Measurements from ENCODE around the gene LRRC63.
"Not testable (repeated sequence)": the region's sequence is repeated elsewhere in the genome, so short reads cannot be mapped to it uniquely, and the experiment has no call there.

Gene LRRC63, protein sequence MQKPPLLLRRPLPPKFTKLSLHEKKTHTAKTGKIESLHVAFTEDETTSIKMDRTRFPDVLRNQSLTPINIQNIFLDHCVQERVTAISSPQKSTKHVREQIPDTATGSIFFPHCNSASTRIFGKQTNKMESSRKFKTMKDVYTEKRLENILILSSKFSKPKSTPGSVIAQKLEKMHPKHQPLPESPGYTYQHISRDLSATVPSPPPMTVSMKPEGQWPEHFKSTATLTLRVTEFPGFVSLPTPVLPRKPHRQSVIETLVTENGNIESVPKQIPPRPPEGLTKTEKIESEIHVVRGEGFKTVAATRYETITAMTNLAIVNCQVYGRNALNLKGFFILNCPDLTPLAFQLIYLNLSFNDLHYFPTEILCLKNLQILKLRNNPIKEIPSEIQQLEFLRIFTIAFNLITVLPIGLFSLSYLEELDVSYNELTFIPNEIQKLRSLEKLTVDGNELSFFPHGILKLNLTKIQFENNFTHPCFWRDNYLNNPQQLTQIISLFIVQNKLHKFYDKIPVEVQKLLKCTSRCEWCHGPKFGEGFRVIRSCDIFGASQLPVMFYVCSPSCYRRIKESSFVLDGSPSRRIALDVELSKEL

DNA sequence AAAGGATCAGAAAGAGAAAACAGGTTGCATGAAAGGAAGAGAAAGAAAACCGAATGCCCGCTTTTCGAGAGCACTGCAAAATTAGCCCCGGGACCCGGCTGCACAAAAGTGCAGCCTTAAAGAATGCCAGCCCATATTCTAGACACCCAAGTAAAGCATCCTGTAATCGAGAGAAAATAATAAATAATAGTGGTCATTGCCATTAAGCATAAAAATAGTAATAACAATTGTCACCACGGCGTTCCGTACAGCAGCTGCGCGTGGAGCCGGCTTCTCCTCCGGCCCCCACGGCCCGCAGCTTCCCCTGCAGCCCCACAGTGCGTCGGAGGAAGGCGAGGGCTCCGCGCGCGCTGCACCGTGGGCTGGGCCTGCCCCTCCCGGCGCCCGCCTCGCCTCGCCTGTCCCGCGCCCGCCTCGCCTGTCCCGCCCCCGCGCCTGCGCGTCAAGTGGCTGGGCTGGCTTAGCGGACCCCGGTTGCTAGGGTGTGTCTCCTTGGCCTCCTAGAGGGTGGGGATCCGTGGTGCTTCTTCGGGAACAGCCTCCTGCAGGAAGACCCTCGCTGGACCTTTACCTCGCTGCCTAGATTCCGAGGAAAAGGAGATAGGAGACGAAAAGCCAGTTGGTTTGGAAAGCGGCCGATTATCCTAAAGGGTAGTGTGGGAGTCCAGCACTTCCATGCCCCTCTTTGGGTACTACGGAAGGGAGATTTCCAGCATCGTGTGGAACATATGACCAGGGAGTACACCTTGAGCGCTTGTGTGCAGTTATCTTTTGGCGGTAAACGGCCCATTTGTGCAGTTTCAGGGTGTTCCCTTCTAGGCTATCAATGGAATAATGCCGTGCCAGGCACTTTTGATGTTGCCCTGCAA lies at the start of gene LRRC63:
TSS of gene LRRC63 (plus strand) at position 446 of the 869 bp plus-strand sequence. CDS start 1,107 bp downstream, outside the sequence.
- DNase-seq (ENCODE audit: low spot score), result peak; percentile 85

DNA sequence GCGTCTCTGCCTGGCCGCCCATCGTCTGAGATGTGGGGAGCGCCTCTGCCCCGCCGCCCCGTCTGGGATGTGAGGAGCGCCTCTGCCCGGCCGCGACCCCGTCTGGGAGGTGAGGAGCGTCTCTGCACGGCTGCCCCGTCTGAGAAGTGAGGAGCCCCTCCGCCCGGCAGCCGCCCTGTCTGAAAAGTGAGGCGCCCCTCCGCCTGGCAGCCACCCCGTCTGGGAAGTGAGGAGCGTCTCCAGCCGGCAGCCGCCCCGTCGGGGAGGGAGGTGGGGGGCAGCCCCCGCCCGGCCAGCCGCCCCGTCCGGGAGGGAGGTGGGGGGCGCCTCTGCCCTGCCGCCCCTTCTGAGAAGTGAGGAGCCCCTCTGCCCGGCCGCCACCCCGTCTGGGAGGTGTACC lies 49.0 kb upstream of the LRRC63 start:
- DNase-seq (ENCODE audit: low spot score), result not testable (repeated sequence)

DNA sequence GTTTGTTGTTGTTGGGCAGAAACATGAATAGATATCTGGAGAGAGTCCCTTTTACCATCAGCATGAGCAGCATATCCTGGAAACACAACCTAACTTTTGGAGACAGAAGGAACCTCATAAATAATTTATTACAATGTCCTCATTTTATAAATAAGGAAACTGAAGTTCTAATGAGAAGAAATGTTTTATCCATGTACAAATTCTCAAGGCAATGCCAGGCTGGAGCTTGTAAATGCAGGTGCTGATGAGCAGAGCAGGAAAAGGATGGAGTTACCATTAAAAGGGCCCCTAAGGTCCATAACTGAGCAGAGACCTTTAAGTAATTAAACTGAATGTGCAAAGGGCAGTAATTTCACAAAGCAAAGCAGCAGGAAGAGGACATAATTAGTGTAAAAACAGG lies 47.1 kb upstream of the LRRC63 start:
- no peak for DNase-seq (ENCODE audit: low spot score)

DNA sequence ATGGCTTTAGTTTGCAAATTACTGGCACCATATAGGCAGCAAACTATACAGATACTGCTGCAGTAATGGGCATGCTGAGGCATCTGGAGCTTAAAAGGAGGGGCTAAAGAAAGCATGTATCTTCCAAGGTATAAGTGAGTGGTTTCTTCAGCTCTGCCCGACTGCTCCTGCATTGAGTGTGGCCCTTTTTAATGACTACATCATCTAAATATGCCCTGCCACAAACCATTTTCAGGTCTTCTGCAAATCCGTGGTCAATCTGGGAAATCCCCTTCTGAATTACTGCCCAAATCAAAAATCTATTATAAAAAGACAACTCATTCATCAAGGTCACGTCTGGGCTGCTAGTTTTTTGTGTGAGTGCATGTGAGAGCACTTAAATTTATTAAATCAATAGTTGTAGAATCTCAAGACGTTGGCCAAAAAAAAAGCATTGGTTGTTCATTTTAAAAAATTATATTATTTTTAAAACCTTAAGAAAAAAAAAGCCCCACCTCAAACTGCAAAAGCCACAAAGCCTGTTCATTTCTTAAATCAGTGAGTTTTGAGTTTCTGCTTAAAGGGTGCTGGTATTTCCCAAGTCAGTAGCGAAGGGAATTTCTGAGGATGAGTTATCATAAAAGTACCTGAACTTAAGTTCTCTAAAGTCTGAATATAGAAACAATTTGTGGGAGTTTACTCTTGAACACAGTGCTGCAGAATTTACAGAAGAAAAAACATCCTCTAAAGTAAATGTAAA lies 46.1 kb upstream of the LRRC63 start:
- no peak for DNase-seq (ENCODE audit: low spot score)

DNA sequence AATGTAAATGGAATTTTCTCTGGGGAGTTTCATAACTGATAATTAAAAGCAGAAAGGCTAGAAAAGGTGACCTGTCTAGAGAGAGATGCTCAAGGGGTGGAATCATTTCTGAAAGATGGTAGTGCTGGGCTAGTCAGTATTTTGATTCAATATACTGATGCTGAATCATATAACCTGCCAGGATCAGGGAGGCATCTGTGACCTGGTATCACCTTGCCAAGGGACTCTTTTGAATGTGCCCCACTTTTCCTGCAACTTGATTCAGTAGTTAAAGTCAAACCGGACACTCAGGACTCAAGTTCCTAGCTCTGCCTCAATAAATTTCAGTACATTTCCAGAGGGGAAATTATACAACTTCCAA lies 45.5 kb upstream of the LRRC63 start:
- DNase-seq (ENCODE audit: low spot score), result no peak

DNA sequence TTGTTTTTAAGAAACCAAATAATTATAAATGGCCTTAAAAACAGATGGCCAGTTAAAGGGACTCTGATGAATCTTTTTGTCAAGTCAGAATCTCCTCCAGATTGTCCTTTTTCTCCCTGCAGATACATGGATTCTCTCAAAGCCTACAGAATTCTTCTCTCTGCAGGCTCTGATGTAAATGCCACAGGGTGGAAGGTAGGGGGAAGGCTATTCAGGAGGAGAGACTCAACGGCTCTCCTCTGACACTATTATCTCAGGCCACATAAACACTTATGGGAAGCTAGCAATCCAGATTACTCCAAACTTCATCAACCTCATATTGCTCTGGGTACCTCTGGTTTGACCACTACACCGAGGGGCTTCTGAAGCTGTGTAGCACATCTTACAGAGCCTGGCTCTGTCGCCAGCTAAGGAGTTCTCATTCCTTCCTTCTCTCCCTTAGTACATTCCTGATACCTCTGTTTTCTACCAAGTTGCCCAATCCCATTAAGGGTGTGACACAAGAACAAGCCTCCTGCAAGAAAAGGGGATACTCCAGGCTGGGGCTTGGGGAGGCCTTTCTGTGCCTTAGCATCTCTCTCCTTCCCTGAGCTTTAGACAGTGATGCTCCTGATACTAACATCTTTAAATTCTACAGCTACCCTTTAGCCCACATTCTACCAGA lies 44.6 kb upstream of the LRRC63 start:
- DNase-seq (ENCODE audit: low spot score), result no peak

DNA sequence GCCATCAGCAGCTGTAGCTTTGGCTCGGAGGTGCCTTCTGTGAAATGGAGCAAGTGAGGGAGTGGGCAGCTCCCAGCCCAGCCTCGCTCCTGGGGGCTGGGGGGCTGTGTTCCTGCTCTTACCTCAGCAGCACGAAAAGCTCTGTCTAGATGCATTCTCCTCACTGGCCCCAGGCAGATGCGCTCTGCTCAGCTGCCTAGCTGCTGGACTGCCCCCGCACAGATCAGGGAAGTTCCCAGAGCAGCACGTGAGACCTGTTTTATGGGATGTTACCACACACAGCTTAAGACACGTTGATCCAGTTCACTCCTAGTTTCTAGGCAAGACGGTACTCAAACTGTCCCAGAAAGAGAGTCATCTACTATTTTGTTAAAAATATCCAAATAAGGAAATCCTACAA lies 43.4 kb upstream of the LRRC63 start:
- peak; percentile 18 for DNase-seq (ENCODE audit: low spot score)

DNA sequence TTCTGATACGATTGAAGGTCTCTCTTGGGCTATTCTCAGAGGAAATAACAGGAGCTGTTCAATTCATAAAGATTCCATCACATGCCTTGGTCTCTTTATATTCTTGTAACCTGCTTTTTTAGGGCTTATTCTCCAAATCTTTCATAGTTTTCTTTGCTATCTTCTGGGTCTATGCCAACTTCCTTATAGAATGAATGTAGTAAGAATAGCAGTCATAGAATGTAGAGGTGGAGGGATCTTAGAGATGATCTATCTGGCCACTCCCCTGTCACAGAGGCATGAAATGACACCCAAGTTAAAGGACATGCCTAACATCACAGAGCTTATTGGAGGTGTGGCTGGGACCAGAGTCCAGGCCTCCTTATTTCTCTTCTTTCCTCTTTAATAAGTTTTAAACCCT lies 42.9 kb upstream of the LRRC63 start:
- no peak for DNase-seq (ENCODE audit: low spot score)

DNA sequence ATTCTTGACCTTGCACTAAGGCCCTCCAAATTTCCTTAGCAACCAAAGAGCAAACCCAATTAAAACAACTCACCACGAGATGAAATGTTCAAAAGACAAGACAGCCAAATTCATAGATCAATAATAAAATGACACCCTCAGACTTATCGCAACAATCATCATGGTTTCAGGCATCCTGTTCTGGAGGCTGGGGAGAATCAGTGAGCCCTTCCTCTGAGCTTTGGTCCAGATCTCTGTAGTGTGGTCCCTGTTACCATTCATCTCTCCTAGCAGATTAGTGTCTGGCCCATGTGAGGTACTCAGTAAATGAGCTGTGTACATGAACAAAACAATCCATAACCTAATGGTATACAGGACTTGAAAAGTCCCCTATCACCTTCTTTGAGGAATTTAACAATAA lies 42.0 kb upstream of the LRRC63 start:
- no peak for DNase-seq (ENCODE audit: low spot score)

DNA sequence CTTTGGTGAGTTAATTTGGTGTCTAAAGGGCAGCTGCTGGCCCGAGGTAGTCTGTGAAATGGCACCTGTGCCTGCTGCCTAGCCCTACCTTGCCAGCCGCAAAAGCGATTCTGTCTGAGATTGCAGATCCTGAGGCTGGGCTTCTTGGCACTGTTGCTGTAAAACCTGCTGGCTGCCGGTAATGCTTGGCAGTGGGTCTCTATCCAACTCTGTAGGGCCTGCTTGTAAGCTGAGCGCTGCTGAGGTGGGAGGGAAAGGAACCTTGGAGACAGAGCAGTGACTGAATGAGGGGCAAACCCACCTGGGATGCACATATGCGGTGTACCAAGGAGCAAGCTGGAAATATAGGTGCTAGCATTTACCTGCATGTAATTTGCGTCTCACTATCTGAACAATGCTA lies 41.5 kb upstream of the LRRC63 start:
- no peak for DNase-seq (ENCODE audit: low spot score)

DNA sequence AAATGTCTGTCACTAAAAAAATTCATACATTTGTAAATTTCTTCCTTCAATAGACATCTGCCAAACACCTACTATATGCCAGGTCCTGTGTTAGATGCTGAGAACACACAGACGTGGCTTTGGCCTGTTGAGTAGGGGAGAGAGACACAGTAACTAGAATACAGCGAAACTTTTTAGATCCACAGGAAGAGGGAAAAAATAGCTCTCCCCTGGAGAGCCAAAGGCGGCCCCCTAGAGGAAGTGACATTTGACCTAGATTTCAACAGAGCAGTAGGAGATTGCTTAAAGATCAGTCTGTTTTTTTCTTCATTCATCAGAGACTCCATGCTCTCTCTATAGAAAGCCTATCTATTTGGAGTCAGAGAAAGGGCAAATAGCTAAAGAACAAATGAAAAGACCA lies 41.0 kb upstream of the LRRC63 start:
- no peak for DNase-seq (ENCODE audit: low spot score)

DNA sequence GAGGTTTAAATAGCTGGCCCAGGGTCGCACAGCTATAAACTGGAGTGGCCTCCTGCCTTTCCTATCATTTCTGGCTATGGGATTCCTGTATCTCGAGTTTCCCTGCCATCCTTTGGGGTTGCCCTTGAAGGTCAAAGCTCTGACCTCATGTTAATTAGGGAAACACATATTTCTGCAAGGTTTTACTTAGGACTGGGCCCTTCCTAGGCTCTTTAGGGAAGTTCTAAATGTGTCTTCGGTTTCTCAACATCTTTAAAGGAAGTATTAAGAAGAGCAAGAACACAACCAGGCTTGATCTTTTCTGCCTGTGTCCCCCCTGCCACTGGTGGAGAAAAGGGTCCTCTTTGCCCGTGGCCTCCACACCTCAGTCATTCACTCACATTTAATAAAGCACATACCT lies 40.5 kb upstream of the LRRC63 start:
- DNase-seq (ENCODE audit: low spot score), result no peak

DNA sequence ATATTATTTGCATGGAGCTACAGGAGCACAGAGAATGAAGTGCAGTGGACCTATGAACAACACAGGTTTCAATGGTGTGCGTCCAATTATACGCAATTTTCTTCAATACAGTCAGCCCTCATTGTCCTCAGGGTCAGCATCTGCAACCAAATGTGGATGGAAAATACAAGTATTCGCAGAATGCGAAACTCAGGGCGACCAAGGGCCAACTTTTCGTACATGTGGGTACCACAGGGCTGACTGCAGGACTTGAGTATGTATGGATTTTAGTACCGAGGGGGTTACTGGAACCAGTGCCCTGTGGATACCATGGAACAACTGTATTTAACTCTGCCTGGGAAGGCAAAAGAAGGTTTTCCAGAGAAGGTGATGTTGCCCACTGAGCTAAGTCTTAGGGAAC lies 40.0 kb upstream of the LRRC63 start:
- no peak for DNase-seq (ENCODE audit: low spot score)

DNA sequence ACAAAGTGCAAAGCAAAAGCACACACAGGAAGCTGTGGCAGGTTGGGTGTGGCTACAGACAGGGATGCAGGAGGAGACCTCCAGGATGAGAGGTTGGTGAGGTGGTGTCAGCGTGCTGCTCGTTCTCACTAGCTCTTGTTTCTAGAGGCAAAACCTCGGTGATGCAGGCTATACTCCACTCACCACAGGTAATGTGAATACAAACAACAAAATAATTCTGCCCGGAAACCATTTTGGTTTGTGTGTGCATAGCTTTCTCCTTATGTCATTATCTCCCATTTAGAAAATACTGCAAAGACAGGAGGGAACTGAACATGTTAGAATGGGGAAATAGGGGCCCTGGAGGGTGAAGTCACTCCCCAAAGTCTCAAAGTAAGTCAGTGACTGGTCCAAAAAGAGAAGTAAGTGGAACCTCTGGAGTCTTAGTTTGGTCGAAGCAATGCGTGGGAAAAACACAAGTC lies 39.2 kb upstream of the LRRC63 start:
- no peak for DNase-seq (ENCODE audit: low spot score)

DNA sequence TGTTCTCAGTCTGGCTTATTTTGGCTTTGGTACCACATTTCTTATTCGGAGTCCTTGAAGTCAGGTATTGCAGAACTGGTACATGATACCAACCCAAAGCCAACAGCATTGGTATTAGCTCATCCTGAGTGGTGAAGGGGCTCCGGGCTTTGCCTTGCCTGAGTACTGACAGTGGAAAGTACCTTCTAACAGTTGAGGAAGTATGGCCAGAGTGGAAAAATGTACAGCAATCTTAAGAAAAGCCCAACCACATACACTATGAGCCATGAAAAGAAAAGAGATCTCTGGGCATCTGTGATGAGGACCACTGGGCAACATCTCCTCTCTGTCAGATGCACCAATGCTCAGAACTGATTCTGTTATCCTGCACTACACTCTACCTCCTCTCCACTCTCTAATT lies 38.1 kb upstream of the LRRC63 start:
- no peak for DNase-seq (ENCODE audit: low spot score)

DNA sequence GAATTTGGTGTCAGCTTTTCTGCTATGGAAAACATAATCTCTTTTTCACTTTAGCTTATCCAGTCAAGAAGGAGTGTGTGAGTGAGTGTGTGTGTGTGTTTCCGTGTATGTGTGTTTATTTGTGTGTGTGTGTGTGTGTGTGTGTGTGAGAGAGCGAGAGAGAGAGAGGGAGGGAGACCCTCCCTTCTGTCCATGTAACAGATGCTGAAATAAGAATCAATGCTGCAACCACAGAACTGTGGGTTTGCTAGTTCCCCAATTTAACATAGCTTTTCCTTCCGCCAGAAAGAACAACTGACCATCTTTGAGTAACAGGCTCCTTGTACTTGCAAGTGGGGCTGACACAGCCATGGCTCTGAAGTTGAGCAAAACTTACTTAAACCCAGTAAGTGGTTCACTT lies 35.0 kb upstream of the LRRC63 start:
- DNase-seq (ENCODE audit: low spot score), result no peak

DNA sequence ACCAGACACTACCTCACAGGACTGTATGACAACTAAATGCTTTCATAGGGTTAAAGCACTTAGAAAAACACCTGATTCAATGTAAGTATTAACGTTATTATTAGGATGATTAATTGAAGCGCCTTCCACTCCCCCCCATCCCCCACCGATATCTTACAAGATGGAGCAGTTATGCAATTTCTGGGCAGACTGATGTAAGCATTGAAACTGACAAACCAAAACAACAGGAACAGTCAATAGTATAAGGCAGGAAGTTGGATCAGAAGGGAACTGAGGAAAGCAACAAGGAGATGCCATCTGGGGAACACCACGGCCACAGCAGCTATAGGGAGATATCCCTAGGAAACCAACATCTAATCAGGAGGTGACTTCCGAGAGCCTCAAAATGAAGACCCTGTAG lies 33.6 kb upstream of the LRRC63 start:
- DNase-seq (ENCODE audit: low spot score), result no peak

DNA sequence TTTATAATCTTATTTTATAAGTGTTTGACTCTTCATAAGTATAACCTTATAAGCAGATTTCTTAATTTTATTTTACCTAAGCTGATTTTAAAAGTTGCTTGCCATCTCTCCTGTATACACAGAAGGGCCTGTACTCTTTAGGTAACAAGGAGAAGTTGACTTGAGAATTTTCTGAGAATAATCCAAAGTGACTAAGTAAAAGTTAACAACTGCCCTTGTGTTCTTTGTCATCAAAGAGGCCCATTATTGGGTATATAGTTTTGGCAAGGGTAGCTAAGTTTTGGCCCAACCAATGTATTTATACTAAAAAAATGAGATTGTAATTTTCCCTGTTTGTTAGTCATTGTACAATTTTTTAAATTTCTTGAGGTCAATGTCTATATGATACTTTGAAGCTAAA lies 32.9 kb upstream of the LRRC63 start:
- no peak for DNase-seq (ENCODE audit: low spot score)

DNA sequence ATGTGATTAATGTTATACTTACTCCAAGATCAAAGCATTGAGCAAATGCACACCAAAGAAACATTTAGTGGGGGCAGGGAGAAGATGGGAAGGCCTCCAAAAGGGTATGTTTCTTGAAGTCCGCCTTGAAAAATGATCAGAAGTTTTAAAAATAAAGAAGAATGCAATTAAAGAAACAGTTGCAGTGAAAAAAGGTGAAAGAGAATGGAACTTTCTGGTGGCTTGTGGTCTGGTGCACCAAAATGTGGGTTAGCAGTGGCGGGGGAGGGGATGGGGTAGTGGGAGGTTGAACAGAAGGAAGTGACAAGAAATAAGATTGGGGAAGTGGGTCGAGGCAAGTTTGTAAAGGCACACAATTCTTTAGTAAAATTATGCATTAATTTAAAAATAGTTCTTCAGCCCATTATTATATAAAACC lies 32.2 kb upstream of the LRRC63 start:
- DNase-seq (ENCODE audit: low spot score), result no peak

DNA sequence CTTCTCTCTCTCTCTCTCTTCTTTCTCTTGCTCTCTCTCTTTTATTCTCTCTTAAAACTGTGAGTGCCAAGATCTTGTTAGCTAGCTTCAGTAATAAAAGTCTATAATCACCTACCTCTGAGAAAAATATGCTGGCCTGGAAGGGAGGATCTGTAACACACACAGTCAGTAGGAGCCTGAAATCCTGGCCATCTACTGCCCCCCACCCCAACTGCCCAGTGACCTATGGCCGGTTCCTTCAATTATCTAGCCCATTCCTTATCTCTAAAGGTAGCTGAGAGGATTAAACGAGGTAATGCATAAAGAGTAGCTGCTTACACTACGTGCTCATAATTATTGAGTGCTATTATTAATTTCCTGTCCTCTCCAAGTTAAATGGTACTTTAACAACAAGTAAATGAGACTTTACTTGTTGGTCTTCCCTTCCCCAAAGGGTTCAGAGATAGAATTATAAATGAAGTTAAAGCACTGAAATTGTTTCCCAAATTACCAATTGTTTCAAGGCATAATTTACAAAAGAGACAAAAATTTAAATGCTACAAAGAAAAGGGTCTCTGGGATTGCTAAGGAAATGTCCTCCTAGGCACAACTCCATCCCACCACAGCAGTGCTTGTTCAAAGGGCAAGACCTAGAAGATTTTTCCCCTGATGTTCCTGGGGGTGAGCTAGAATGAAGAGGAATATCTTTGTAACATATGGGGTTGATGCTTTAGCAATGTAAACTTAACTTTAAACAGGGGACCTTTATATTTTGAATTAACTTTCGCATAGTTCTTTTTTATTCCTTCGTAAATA lies 31.6 kb upstream of the LRRC63 start:
- DNase-seq (ENCODE audit: low spot score), result no peak

DNA sequence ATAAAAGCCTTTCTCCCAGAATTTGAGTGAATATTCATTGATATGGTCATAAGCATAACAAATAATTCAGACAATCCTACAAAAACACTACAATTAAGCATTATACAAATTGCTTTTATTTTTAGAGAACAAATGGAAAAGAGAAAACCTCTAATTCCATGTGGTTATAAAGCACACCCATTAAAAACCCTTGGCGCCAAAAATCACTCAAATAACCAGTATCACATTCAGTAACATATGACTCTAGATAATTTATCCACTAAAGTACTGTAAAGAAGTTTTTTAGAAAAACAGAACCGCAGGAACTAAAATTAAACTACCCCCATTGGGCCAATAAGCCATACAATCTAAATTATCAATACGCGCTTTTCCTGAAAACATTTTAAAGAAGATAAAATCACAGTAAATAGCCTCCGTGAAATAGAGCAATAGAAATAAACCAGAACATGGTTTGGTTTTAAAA lies 30.3 kb upstream of the LRRC63 start:
- no peak for DNase-seq (ENCODE audit: low spot score)
